PC-9 (cell line): ENCODE results near the gene BTNL9. TPM values are rescaled to one million over a fixed set of nuclear protein-coding genes. Genes with fewer than 3 reads are reported as not detected.

Experiments used
- BruUV-seq: library from RNA; stranded (reverse); fragments of 400-500 nt; replicated peaks from 2 replicates; lab custom pipeline; 2021; lab: Mats Ljungman, UMichigan
- CTCF ChIA-PET: fragments of 300-600 bp; sonication (Branson Sonifier 250); formaldehyde crosslinking; loops from one replicate; lab custom pipeline; 2022; ENCODE audit warnings: antibody characterized with exemption; lab: Charles Lee
- POLR2A ChIA-PET: fragments of 300-600 bp; sonication (Branson Sonifier 250); formaldehyde crosslinking; loops from one replicate; lab custom pipeline; 2022; ENCODE audit warnings: antibody characterized with exemption; ENCODE audit not compliant: unreplicated experiment; lab: Charles Lee
- DNase-seq, 2 experiments: peaks; one replicate each; pipeline versions ENCODE4 v3.0.0 to v3.0.0-alpha.2; 2015 to 2022; ENCODE audit warnings: mixed read lengths in 1 of 2
- H2AFZ ChIP-seq: fragments of 200-600 bp; sonication (generic); 2 replicates; pipeline ENCODE4 v1.8.1; 2017; ENCODE audit warnings: antibody characterized with exemption
- H3F3A ChIP-seq: fragments of 200-600 bp; sonication (generic); 2 replicates; pipeline ENCODE4 v1.8.1; 2017; ENCODE audit warnings: antibody characterized with exemption, mild to moderate bottlenecking, low read depth; ENCODE audit not compliant: insufficient read depth
- H3K27ac ChIP-seq: fragments of 200-600 bp; sonication (generic); 2 replicates; pipeline ENCODE4 v1.6.1; 2016; ENCODE audit warnings: mixed run types
- H3K27me3 ChIP-seq: fragments of 200-600 bp; sonication (generic); 2 replicates; pipeline ENCODE4 v1.6.1; 2016; ENCODE audit warnings: low read depth, mixed run types; ENCODE audit not compliant: insufficient read depth
- H3K36me3 ChIP-seq: fragments of 200-600 bp; sonication (generic); 2 replicates; pipeline ENCODE4 v1.6.1; 2016; ENCODE audit warnings: low read depth, mixed run types
- H3K4me1 ChIP-seq: fragments of 200-600 bp; sonication (generic); replicated peaks from 2 replicates; pipeline ENCODE4 v1.6.1; 2016; ENCODE audit warnings: mixed run types; ENCODE audit not compliant: insufficient read depth
- H3K4me2 ChIP-seq: fragments of 200-600 bp; sonication (generic); 2 replicates; pipeline ENCODE4 v1.6.1; 2017; ENCODE audit warnings: mixed run types
- H3K4me3 ChIP-seq: fragments of 200-600 bp; sonication (generic); 2 replicates; pipeline ENCODE4 v1.6.1; 2016; ENCODE audit warnings: mixed run types
- H3K79me2 ChIP-seq: fragments of 200-600 bp; sonication (generic); 2 replicates; pipeline ENCODE4 v1.6.1; 2017; ENCODE audit warnings: low read depth, mixed run types
- H3K9me2 ChIP-seq: fragments of 200-600 bp; sonication (generic); 2 replicates; pipeline ENCODE4 v1.8.1; 2017; ENCODE audit warnings: mild to moderate bottlenecking; ENCODE audit not compliant: insufficient read depth
- H3K9me3 ChIP-seq: fragments of 200-600 bp; sonication (generic); 2 replicates; pipeline ENCODE4 v1.8.1; 2016; ENCODE audit warnings: low read depth; ENCODE audit not compliant: insufficient read depth
- H4K20me1 ChIP-seq: fragments of 200-600 bp; sonication (generic); 2 replicates; pipeline ENCODE4 v1.8.1; 2017; ENCODE audit not compliant: insufficient read depth
- CTCF ChIP-seq: fragments of 200-600 bp; sonication (generic); conservative IDR thresholded peaks from 2 replicates; pipeline ENCODE4 v1.6.1; 2017; ENCODE audit warnings: mixed run types, antibody characterized with exemption, mild to moderate bottlenecking, moderate library complexity
- EZH2 ChIP-seq: fragments of 200-600 bp; sonication (generic); IDR thresholded peaks from 2 replicates; pipeline ENCODE4 v1.8.0; 2017; ENCODE audit warnings: antibody characterized with exemption, low read depth
- intact Hi-C: fragments of 100-400 bp; cut with micrococcal nuclease; formaldehyde crosslinking; loops from one replicate; pipeline ENCODE4 v1.10.0; 2022; ENCODE audit not compliant: unreplicated experiment
- total RNA-seq: library from RNA; stranded (reverse); gene quantifications from 2 replicates; pipeline ENCODE4 v1.2.3, GENCODE V29; 2021

BTNL9 gene
- total RNA-seq, 1 experiment from 2014 or later, result not detected

GRCh38 chr5:181040631-181040945 lies 522 bp downstream of the BTNL9 start:
- H3K27me3 ChIP-seq, result peaks cover 95% of the 10 kb centered on the region
- POLR2A ChIA-PET, result no interaction called here
- TF ChIP-seq EZH2 (no peak), CTCF (no peak)
- no peaks in the 10 kb centered on the region for H3K36me3 ChIP-seq
- H3K9me3 ChIP-seq, result no peaks in the 10 kb centered on the region
- H3F3A ChIP-seq, result no peaks in the 10 kb centered on the region
- no peak overlapping the region for H3K4me3 ChIP-seq
- no peak overlapping the region for H3K4me2 ChIP-seq
- H3K4me1 ChIP-seq, result no peaks in the 10 kb centered on the region
- CTCF ChIA-PET, result no interaction called here
- no peaks in the 10 kb centered on the region for H4K20me1 ChIP-seq
- no TSS peak for BruUV-seq
- intact Hi-C loops, result loop anchor here (5.0 kb wide), 1 partner anchor 258 kb away; no protein-coding TSS in a partner anchor
- H3K9me2 ChIP-seq, result no peaks in the 10 kb centered on the region
- no peak overlapping the region for H2AFZ ChIP-seq
- no peaks in the 10 kb centered on the region for H3K79me2 ChIP-seq
- H3K27ac ChIP-seq, result no peak overlapping the region
- no peak for DNase-seq

GRCh38 chr5:181041043-181041442 lies 977 bp downstream of the BTNL9 start:
- H3K79me2 ChIP-seq, result no peaks in the 10 kb centered on the region
- no peak overlapping the region for H3K27ac ChIP-seq
- no peak overlapping the region for H3K4me2 ChIP-seq
- no peak overlapping the region for H3K4me3 ChIP-seq
- no peaks in the 10 kb centered on the region for H3K9me3 ChIP-seq
- H4K20me1 ChIP-seq, result no peaks in the 10 kb centered on the region
- TF ChIP-seq CTCF, result no peak
- TF ChIP-seq EZH2, result no peak
- intact Hi-C loops, result loop anchor here (5.0 kb wide), 1 partner anchor 259 kb away; no protein-coding TSS in a partner anchor
- no peaks in the 10 kb centered on the region for H3K4me1 ChIP-seq
- H2AFZ ChIP-seq, result no peak overlapping the region
- BruUV-seq, result no TSS peak
- ChIA-PET CTCF (no interaction called here), POLR2A (no interaction called here)
- no peaks in the 10 kb centered on the region for H3K36me3 ChIP-seq
- H3K27me3 ChIP-seq, result peaks cover 91% of the 10 kb centered on the region
- H3F3A ChIP-seq, result no peaks in the 10 kb centered on the region
- H3K9me2 ChIP-seq, result no peaks in the 10 kb centered on the region
- no peak for DNase-seq

- no peak overlapping the region for H3K27ac ChIP-seq
- H3K9me3 ChIP-seq, result no peaks in the 10 kb centered on the region
- POLR2A ChIA-PET, result no interaction called here
- no peaks in the 10 kb centered on the region for H3F3A ChIP-seq
- no peak overlapping the region for H3K4me3 ChIP-seq
- TF ChIP-seq CTCF, result no peak
- TF ChIP-seq EZH2, result no peak
- no peaks in the 10 kb centered on the region for H3K79me2 ChIP-seq
- no TSS peak for BruUV-seq
- no peaks in the 10 kb centered on the region for H4K20me1 ChIP-seq
- no peaks in the 10 kb centered on the region for H3K36me3 ChIP-seq
- no peak overlapping the region for H3K4me2 ChIP-seq
- DNase-seq, result no peak
- intact Hi-C loops, result loop anchor here (5.0 kb wide), 1 partner anchor 260 kb away; no protein-coding TSS in a partner anchor
- H3K27me3 ChIP-seq, result peaks cover 90% of the 10 kb centered on the region
- H3K4me1 ChIP-seq, result no peaks in the 10 kb centered on the region
- CTCF ChIA-PET, result no interaction called here
- no peaks in the 10 kb centered on the region for H3K9me2 ChIP-seq
- H2AFZ ChIP-seq, result no peak overlapping the region
These were observed 2.1 kb downstream of the BTNL9 start for GRCh38 chr5:181042036-181042713.
